GM08714 (cell line): ENCODE data around the gene EOMES.
"Not testable (repeated sequence)": the region's sequence is repeated elsewhere in the genome, so short reads cannot be mapped to it uniquely, and the experiment has no call there.

ENCODE experiments used
- H3K4me3 ChIP-seq: fragments of 200-500 bp; sonication (Bioruptor generic); 2 replicates; pipeline ENCODE4 v1.5.1; 2014; ENCODE audit warnings: mild to moderate bottlenecking, low read length, inconsistent platforms
- ZNF274 ChIP-seq: IDR thresholded peaks from 2 replicates; pipeline ENCODE4 v1.6.1; 2012; ENCODE audit warnings: mild to moderate bottlenecking, low read depth, low read length

The EOMES gene

GRCh38 chr3:27721717-27722564, at the start of gene EOMES:
TSS of gene EOMES (minus strand) at chr3:27722323. CDS start at chr3:27722294, 29 bp downstream.
- peak within 1 kb of the TSS; percentile 66 for H3K4me3 ChIP-seq
- TF ChIP-seq ZNF274: no peak

GRCh38 chr3:27770384-27770783, 48.3 kb upstream of the EOMES start:
- not testable (repeated sequence) for H3K4me3 ChIP-seq

GRCh38 chr3:27767000-27767399, 44.9 kb upstream of the EOMES start:
- H3K4me3 ChIP-seq: no peak overlapping the region
- TF ChIP-seq ZNF274: no peak

- no peak overlapping the region for H3K4me3 ChIP-seq
- no peak for TF ChIP-seq ZNF274
Observed at GRCh38 chr3:27758083-27758482, 36.0 kb upstream of the EOMES start.

DNA sequence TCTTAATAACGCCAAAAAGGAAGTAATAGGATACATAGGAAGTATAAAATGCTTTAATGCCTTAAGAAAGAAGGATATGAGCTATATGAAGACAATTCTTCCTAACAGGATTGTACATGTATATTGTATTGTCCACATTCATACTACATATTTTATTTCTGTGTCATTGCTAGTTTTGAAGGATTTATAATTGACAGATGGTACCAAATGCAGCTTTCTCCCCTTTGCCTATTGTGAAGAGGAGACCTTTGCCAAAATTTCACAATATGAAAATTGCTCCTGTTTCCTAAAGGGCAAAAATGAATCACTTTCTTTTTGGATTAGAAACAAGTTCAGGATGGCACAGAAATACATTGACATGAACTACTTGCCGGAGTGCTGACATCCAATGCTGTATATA, 34.8 kb upstream of the EOMES start:
- H3K4me3 ChIP-seq: no peak overlapping the region
- no peak for TF ChIP-seq ZNF274

DNA sequence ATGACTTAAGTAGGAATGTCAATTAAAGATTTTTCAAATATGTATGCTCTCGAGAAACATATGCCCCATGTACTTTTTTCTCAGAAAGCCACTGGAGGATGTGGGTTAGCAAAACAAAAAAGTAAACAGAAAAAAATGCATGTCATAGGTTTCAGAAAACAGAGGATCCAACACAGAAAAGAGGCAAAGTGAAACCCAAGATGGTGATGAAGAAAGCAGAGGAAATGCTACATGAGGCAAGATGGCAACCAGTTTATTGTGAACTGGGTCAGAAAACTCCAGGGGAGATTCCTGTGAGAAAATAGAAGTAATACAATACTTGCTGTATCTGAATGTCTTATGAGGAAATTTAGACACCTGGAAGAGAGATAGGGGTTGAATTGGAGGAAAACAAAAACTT, 30.8 kb upstream of the EOMES start:
- H3K4me3 ChIP-seq: no peak overlapping the region
- TF ChIP-seq ZNF274: no peak

GRCh38 chr3:27749643-27750042, 27.5 kb upstream of the EOMES start:
- no peak for TF ChIP-seq ZNF274

DNA sequence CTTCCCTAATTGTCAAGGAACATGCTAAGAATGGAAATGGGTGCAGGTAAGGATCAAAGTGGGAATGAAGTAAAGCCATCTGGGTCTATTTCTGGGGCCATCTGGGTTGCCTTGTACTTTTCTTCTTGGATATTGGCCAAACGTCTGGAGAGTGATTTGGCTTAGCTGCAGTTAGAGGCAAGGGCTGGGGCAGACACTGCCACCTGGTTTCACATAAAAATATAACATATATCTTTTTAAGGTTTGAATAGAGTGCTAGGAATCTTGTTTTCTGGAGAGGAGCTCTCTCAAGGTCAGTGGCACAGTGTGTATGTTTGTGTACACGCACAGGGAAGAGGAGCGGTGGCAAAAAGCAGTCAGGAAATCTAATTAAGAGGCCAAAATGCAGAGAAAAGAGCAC, 24.7 kb upstream of the EOMES start:
- TF ChIP-seq ZNF274: no peak
- H3K4me3 ChIP-seq: no peak overlapping the region

More at GRCh38 chr3:27749643-27750042, 27.5 kb upstream of the EOMES start:
- H3K4me3 ChIP-seq: no peak overlapping the region

- no peak for TF ChIP-seq ZNF274
- H3K4me3 ChIP-seq: no peak overlapping the region
Observed at GRCh38 chr3:27740854-27741253, 18.7 kb upstream of the EOMES start.

DNA sequence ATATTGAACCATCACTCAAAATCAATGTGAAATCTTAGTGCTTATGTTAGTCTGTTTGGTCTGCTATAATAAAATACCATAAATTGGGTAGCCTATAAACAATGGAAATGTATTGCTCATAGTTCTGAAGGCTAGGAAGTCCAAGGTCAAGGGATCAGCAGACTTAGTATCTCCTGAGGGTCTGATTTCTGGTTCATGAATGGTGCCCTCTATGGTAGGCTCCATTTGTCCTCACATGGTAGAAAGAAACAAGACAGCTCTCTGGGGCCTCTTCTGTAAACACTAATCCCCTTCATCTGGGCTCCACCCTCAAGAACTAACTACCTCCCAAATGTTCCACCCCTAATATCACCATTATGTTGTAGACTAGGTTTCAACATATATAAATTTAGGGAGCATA, 15.0 kb upstream of the EOMES start:
- TF ChIP-seq ZNF274: no peak
- H3K4me3 ChIP-seq: no peak overlapping the region

DNA sequence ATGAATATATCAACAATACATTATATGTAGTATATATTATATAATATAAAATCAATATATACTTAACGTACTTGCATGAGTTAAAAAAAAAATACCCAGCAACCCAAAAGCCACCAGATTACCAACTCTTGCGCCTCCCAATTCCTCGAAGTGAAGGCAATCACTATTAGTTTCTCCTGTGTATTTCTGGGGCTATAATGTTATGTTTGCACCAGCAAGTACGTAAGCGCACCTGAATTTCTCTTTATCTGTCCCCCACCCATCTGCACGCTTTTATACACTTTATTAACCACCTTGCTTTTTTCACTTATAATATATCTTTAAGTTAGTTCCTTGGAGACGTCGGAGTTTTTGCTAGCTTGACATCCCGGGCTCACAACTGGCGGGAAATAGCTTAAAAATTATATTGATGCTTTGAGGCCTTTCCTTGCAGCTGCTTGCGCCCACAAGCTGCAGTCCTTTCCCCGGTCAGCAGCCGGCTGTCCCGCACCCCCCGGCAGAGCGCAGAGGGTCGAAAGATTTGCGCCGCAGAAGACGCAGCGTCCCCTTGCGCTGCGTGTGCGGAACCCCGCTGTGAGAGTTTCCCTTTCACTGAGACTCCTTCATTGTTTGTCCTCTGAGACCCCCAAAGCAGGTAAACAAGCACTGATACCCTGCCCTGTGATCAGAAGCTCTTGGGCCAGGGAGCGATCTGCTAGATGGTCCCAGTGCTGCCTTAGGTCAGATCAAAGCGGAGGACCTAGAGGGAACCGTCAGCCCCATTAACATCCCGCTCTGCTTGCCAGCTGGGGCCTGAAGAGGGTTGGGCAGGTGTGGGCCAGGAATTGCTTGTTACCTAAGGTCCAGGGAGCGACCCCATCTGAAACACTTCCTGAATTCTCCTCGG, 8.9 kb upstream of the EOMES start:
- no peak overlapping the region for H3K4me3 ChIP-seq
- no peak for TF ChIP-seq ZNF274

DNA sequence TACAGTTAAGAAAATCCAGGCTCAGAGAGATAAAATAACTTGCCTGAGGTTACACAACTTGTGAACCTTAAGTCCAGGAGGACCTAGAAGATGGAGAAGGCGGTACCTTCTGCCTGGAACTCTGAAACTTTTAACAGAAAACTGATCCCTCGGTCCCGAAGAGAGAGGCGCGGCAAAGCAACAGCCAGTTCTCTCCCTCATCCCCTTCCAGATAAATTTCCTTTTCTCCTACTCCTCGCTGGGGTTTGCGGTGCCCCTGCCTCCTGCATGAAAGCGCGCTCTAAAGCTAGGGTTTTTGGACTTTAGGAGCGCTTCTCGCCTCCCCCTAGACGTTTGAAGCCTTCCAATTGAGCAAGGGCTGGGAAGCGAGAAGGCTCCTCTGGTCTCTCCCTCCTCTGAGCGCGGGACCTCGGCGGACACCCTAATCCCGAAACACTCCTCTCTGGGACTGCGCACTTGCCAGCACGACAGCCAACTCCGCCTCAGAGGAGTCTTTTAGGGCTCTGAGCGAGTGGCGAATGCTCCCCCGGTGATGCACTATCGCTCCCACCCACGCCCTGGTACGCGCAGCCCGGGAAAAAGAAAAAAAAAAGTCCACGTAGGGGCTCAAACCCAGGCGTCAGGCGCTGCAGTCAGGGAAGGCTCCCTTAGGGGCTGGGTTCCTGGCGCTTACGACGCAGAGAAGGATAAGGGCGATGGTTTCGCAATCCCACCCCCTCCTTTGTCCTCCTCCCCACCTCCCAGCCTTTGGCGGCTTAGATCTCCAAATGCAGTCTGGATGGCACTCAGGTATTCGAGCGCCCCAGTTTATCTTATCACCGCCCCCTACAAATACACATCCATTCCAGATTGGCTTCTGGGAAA, 7.9 kb upstream of the EOMES start:
- no peak overlapping the region for H3K4me3 ChIP-seq
- no peak for TF ChIP-seq ZNF274

- TF ChIP-seq ZNF274: no peak
- no peak overlapping the region for H3K4me3 ChIP-seq
Observed at GRCh38 chr3:27729325-27729724, 7.2 kb upstream of the EOMES start.
